ENCODE results near the gene CUL3. TPM values are rescaled to one million over a fixed set of nuclear protein-coding genes. Genes with fewer than 3 reads are reported as not detected.
"Not testable (repeated sequence)": the region's sequence is repeated elsewhere in the genome, so short reads cannot be mapped to it uniquely, and the experiment has no call there.

Gene CUL3
- total RNA-seq, 1 experiment from 2014 or later: 104 TPM

DNA sequence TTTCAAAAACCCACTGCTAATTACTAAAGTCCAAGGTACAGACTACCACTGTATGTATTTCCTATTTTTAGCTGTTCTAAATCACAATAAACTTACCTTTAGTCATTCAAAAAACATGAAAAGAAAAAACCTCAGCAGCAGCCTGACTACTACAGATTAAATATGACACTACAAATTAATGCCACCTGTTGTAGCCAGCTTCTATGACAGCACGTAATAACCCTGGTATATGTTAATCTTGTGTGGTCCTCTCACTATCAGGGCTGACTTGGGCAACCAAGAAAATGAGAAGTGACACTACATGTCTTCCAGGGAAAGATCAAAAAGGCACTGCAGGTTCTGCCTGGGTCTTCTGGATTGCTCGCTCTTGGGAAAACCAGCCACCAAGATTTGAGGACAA is 92.6 kb downstream of the CUL3 start:
- ATAC-seq: no peak
- ChIA-PET POLR2A (no interaction called here), CTCF (no interaction called here)
- Histone ChIP-seq H3K4me1 (ENCODE audit: control insufficient read depth, insufficient read depth, low read length) (no peaks in the 10 kb centered on the region), H3K27me3 (ENCODE audit: control insufficient read depth, insufficient read depth, low read length) (no peaks in the 10 kb centered on the region), H3K4me3 (ENCODE audit: low read depth in 2 of 2, low read length in 2 of 2) (no peak overlapping the region), H3K9me3 (ENCODE audit: control insufficient read depth, insufficient read depth, low read depth, low read length) (no peaks in the 10 kb centered on the region), H3K36me3 (ENCODE audit: control insufficient read depth, insufficient read depth, low read length) (peaks cover 35% of the 10 kb centered on the region), H3K27ac (ENCODE audit: low read length) (no peak overlapping the region)
- no TSS peak for BruUV-seq (replicated peaks)
- TF ChIP-seq SIN3A (IDR thresholded peaks at IDR 0.05; ENCODE audit: borderline replicate concordance, insufficient read depth, low read depth, low read length) (no peak), TCF7L2 (IDR thresholded peaks at IDR 0.05; ENCODE audit: low read depth, low read length) (no peak), POLR2AphosphoS5 (IDR thresholded peaks at IDR 0.05; ENCODE audit: low read depth, low read length) (no peak)
- TF ChIP-seq, protein P1, sequence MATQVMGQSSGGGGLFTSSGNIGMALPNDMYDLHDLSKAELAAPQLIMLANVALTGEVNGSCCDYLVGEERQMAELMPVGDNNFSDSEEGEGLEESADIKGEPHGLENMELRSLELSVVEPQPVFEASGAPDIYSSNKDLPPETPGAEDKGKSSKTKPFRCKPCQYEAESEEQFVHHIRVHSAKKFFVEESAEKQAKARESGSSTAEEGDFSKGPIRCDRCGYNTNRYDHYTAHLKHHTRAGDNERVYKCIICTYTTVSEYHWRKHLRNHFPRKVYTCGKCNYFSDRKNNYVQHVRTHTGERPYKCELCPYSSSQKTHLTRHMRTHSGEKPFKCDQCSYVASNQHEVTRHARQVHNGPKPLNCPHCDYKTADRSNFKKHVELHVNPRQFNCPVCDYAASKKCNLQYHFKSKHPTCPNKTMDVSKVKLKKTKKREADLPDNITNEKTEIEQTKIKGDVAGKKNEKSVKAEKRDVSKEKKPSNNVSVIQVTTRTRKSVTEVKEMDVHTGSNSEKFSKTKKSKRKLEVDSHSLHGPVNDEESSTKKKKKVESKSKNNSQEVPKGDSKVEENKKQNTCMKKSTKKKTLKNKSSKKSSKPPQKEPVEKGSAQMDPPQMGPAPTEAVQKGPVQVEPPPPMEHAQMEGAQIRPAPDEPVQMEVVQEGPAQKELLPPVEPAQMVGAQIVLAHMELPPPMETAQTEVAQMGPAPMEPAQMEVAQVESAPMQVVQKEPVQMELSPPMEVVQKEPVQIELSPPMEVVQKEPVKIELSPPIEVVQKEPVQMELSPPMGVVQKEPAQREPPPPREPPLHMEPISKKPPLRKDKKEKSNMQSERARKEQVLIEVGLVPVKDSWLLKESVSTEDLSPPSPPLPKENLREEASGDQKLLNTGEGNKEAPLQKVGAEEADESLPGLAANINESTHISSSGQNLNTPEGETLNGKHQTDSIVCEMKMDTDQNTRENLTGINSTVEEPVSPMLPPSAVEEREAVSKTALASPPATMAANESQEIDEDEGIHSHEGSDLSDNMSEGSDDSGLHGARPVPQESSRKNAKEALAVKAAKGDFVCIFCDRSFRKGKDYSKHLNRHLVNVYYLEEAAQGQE (IDR thresholded peaks at IDR 0.05; ENCODE audit: insufficient read depth in 1 of 2, low read depth in 2 of 2, low read length in 1 of 2): no peak
- TF ChIP-seq, protein P2, sequence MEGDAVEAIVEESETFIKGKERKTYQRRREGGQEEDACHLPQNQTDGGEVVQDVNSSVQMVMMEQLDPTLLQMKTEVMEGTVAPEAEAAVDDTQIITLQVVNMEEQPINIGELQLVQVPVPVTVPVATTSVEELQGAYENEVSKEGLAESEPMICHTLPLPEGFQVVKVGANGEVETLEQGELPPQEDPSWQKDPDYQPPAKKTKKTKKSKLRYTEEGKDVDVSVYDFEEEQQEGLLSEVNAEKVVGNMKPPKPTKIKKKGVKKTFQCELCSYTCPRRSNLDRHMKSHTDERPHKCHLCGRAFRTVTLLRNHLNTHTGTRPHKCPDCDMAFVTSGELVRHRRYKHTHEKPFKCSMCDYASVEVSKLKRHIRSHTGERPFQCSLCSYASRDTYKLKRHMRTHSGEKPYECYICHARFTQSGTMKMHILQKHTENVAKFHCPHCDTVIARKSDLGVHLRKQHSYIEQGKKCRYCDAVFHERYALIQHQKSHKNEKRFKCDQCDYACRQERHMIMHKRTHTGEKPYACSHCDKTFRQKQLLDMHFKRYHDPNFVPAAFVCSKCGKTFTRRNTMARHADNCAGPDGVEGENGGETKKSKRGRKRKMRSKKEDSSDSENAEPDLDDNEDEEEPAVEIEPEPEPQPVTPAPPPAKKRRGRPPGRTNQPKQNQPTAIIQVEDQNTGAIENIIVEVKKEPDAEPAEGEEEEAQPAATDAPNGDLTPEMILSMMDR (IDR thresholded peaks at IDR 0.05): no peak
- in situ Hi-C loops (cut with HindIII; ENCODE audit: low pct_unique_long_range_greater_than_20kb, low sequenced_read_pairs): no loop called here
- no peak for DNase-seq (ENCODE audit: low read depth, low spot score)
- intact Hi-C loops (cut with micrococcal nuclease; ENCODE audit: unreplicated experiment): no loop called here

DNA sequence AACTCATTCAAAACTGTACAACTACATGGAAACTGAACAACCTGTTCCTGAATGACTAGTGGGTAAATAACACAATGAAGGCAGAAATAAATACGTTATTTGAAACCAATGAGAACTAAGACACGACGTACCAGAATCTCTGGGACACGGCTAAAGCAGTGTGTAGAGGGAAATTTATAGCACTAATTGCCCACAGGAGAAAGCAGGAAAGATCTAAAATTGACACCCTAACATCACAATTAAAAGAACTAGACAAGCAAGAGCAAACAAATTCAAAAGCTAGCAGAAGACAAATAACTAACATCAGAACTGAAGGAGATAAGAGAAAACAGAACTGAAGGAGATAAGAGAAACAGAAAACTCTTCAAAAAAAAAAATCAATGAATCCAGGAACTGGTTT is 97.2 kb downstream of the CUL3 start:
- peaks cover 28% of the 10 kb centered on the region for H3K4me1 ChIP-seq (ENCODE audit: control insufficient read depth, insufficient read depth, low read length)
- POLR2A ChIA-PET: interaction anchor here (0.6 kb wide), 1 partner anchor 60 kb away, joined by 5 read pairs; no protein-coding TSS in a partner anchor
- in situ Hi-C loops (cut with HindIII; ENCODE audit: low pct_unique_long_range_greater_than_20kb, low sequenced_read_pairs); CTCF ChIA-PET; H3K27ac ChIP-seq (ENCODE audit: low read length); BruUV-seq (replicated peaks); H3K36me3 ChIP-seq (ENCODE audit: control insufficient read depth, insufficient read depth, low read length); ATAC-seq; DNase-seq (ENCODE audit: low read depth, low spot score); H3K4me3 ChIP-seq (ENCODE audit: low read depth in 2 of 2, low read length in 2 of 2); intact Hi-C loops (cut with micrococcal nuclease; ENCODE audit: unreplicated experiment); H3K27me3 ChIP-seq (ENCODE audit: control insufficient read depth, insufficient read depth, low read length); H3K9me3 ChIP-seq (ENCODE audit: control insufficient read depth, insufficient read depth, low read depth, low read length): not testable (repeated sequence)

DNA sequence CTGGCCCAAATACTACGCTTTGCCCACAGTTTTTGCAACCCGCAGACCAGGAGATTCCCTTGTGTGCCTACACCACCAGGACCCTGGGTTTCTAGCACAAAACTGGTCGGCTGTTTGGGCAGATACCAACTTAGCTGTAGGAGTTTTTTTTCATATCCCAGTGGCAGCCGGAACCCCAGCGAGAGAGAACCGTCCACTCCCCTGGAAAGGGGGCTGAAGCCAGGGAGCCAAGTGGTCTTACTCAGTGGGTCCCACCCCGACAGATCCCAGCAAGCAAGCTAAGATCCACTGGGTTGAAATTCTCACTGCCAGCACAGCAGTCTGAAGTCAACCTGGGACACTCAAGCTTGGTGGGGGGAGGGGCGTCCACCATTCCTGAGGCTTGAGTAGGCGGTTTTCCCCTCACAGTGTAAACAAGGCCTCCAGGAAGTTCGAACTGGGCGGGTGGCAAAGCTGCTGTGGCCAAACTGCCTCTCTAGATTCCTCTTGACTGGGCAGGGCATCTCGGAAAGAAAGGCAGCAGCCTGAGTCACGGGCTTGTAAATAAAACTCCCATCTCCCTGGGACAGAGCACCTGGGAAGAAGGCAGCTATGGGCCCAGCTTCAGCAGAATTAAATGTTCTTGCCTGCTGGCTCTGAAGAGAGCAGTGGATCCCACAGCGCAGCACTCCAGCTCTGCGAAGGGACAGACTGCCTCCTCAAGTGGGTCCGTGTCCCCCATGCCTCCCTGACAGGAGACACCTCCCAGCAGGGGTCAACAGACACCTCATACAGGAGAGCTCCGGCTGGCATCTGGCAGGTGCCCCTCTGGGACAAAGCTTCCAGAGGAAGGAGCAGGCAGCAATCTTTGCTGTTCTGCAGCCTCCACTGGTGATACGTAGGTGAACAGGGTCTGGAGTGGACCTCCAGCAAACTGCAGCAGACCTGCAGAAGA is 99.8 kb downstream of the CUL3 start:
- H3K9me3 ChIP-seq (ENCODE audit: control insufficient read depth, insufficient read depth, low read depth, low read length); BruUV-seq (replicated peaks); in situ Hi-C loops (cut with HindIII; ENCODE audit: low pct_unique_long_range_greater_than_20kb, low sequenced_read_pairs); H3K27me3 ChIP-seq (ENCODE audit: control insufficient read depth, insufficient read depth, low read length); intact Hi-C loops (cut with micrococcal nuclease; ENCODE audit: unreplicated experiment); POLR2A ChIA-PET; CTCF ChIA-PET: not testable (repeated sequence)
- Histone ChIP-seq H3K36me3 (ENCODE audit: control insufficient read depth, insufficient read depth, low read length) (peaks cover 19% of the 10 kb centered on the region), H3K4me1 (ENCODE audit: control insufficient read depth, insufficient read depth, low read length) (peaks cover 28% of the 10 kb centered on the region), H3K27ac (ENCODE audit: low read length) (peak overlapping the region; percentile 82), H3K4me3 (ENCODE audit: low read depth in 2 of 2, low read length in 2 of 2) (peak overlapping the region in 1 of 2 experiments; percentile 33; a peak in 2 of 4 replicates)
- peak; percentile 67; the same call in 1 of the 2 replicates for TF ChIP-seq POLR2AphosphoS5 (IDR thresholded peaks at IDR 0.05; ENCODE audit: low read depth, low read length)
- ATAC-seq (peak; percentile 99), DNase-seq (ENCODE audit: low read depth, low spot score) (peak; percentile 91)
